Stomach (tissue), 9 donors: ENCODE data around the gene PPP1R16B. TPM values are rescaled to one million over a fixed set of nuclear protein-coding genes. Genes with fewer than 3 reads are reported as not detected.

Experiments used
- DNase-seq, 2 donors: peaks; one replicate each; pipeline versions ENCODE4 v3.0.0 to v3.0.0-alpha.2; 2013 to 2019
- H3K27ac ChIP-seq, 5 donors: fragments of 200-600 bp in 4 of 5; sonication (generic) in 4 of 5; one replicate each; pipeline ENCODE4 v1.5.1; 2013 to 2019; ENCODE audit warnings: mild to moderate bottlenecking in 1 of 5, moderate library complexity in 1 of 5
- H3K27me3 ChIP-seq, 3 donors: fragments of 200-600 bp; sonication (generic); one replicate each; pipeline ENCODE4 v1.5.1; 2017 to 2019; ENCODE audit warnings: mixed run types in 1 of 3
- H3K36me3 ChIP-seq, 4 donors: fragments of 200-600 bp; sonication (generic); 1 replicate in 3 of 4; 2 replicates in 1 of 4; pipeline ENCODE4 v1.5.1; 2016 to 2019
- H3K4me1 ChIP-seq, 4 donors: fragments of 200-600 bp; sonication (generic); one replicate each; pipeline ENCODE4 v1.5.1; 2016 to 2019
- H3K4me3 ChIP-seq, 4 donors: fragments of 200-600 bp; sonication (generic) in 3 of 4; one replicate each; pipeline ENCODE4 v1.5.1; 2016 to 2019; ENCODE audit warnings: mild to moderate bottlenecking in 1 of 4
- H3K9me3 ChIP-seq, 4 donors: fragments of 200-600 bp; sonication (generic); one replicate each; pipeline ENCODE4 v1.5.1; 2016 to 2019
- CTCF ChIP-seq, 7 experiments: fragments of 450-650 bp in 4 of 7; fragments of 200-600 bp in 3 of 7; sonication (generic) in 3 of 7; IDR thresholded peaks; one replicate each; pipeline ENCODE4 v1.5.1; 2016 to 2019; ENCODE audit warnings: antibody characterized with exemption in 7 of 7, control low read depth in 2 of 7, mild to moderate bottlenecking in 1 of 7
- EP300 ChIP-seq: sonication (generic); formaldehyde crosslinking; IDR thresholded peaks from one replicate; pipeline ENCODE4 v1.6.1; 2017; ENCODE audit warnings: antibody characterized with exemption
- POLR2A ChIP-seq, 4 donors: fragments of 450-650 bp; IDR thresholded peaks; one replicate each; pipeline ENCODE4 v1.6.1; 2016; ENCODE audit warnings: antibody characterized with exemption in 4 of 4, control low read depth in 2 of 4, mild to moderate bottlenecking in 1 of 4, moderate library complexity in 1 of 4
- POLR2AphosphoS5 ChIP-seq, 3 donors: sonication (generic); formaldehyde crosslinking; IDR thresholded peaks; one replicate each; pipeline ENCODE4 v1.6.1; 2016; ENCODE audit warnings: antibody characterized with exemption in 3 of 3
- WGBS, 5 donors: extraction: QIAGEN DNeasy Blood & Tissue Kit in 3 of 5; methylation state at CpG; one replicate each; pipeline versions ENCODE4 v1.1.5 to v1.1.7; 2013 to 2018; 5-methylcytosine and 5-hydroxymethylcytosine counted together
- intact Hi-C: fragments of 100-400 bp; cut with DNase I; formaldehyde crosslinking; loops from one replicate; pipeline ENCODE4 v1.15.1; 2023; ENCODE audit warnings: low total_unique reads
- polyA plus RNA-seq, 3 donors: library from polyadenylated mRNA; stranded (reverse); fragments of 200-250 nt; gene quantifications; one replicate each; pipeline ENCODE4 v1.2.3, GENCODE V29; 2013
- total RNA-seq, 5 donors: library from RNA; depleted of rRNA; stranded (reverse); fragments of >200 nt; gene quantifications; one replicate each; pipeline versions ENCODE4 v1.1.0 to v1.2.3, GENCODE V29; 2014 to 2016
- donor health status: healthy with polysubstance abuse.
- donor health status: Bipolar disorder and iron deficiency.
- donor health status: healthy.

Gene PPP1R16B
- total and polyA plus RNA-seq, 8 donors: 1.2 to 18.7 (median 6.2) TPM

- Histone ChIP-seq H3K4me3 (no peak overlapping the region), H3K9me3 (no peaks in the 10 kb centered on the region), H3K4me1 (peaks cover 0 to 9% (median 0%) of the 10 kb centered on the region in 4 donors), H3K27ac (no peak overlapping the region), H3K27me3 (no peaks in the 10 kb centered on the region), H3K36me3 (peaks cover 0 to 10% (median under 1%) of the 10 kb centered on the region in 4 donors)
- intact Hi-C loops: no loop called here
- no peak for DNase-seq
- 83 to 94% (median 91%) methylated on average over 7 of the region's 7 CpGs for WGBS, 5 donors
- TF ChIP-seq CTCF (IDR thresholded peaks at IDR 0.05) (no peak), POLR2A (IDR thresholded peaks at IDR 0.05) (no peak), EP300 (no peak), POLR2AphosphoS5 (IDR thresholded peaks at IDR 0.05) (no peak)
Measured at GRCh38 chr20:38937978-38938473, 132.5 kb downstream of the PPP1R16B start.

- Histone ChIP-seq H3K4me3 (no peak overlapping the region), H3K27me3 (no peaks in the 10 kb centered on the region), H3K9me3 (no peaks in the 10 kb centered on the region), H3K4me1 (peaks cover 0 to 9% (median 0%) of the 10 kb centered on the region in 4 donors), H3K27ac (no peak overlapping the region), H3K36me3 (peaks cover 0 to 23% (median 2%) of the 10 kb centered on the region in 4 donors)
- 86 to 98% (median 91%) methylated on average over 2 of the region's 2 CpGs for WGBS, 5 donors
- intact Hi-C loops: no loop called here
- DNase-seq: no peak
- TF ChIP-seq POLR2AphosphoS5 (IDR thresholded peaks at IDR 0.05) (no peak), POLR2A (IDR thresholded peaks at IDR 0.05) (no peak), EP300 (no peak), CTCF (IDR thresholded peaks at IDR 0.05) (no peak)
Measured at GRCh38 chr20:38939686-38940085, 134.2 kb downstream of the PPP1R16B start.

- Histone ChIP-seq H3K4me3 (no peak overlapping the region), H3K36me3 (peaks cover 0 to 27% (median 2%) of the 10 kb centered on the region in 4 donors), H3K27ac (no peak overlapping the region), H3K27me3 (no peaks in the 10 kb centered on the region), H3K9me3 (no peaks in the 10 kb centered on the region), H3K4me1 (peaks cover 0 to 9% (median 0%) of the 10 kb centered on the region in 4 donors)
- intact Hi-C loops: no loop called here
- WGBS, 5 donors: 94 to 100% (median 98%) methylated on average over 5 of the region's 5 CpGs
- TF ChIP-seq POLR2A (IDR thresholded peaks at IDR 0.05) (no peak), CTCF (IDR thresholded peaks at IDR 0.05) (no peak), POLR2AphosphoS5 (IDR thresholded peaks at IDR 0.05) (no peak), EP300 (no peak)
- DNase-seq: no peak
Measured at GRCh38 chr20:38940644-38941043, 135.1 kb downstream of the PPP1R16B start.

GRCh38 chr20:38941726-38942389, 136.4 kb downstream of the PPP1R16B start:
- TF ChIP-seq POLR2A (IDR thresholded peaks at IDR 0.05) (no peak), POLR2AphosphoS5 (IDR thresholded peaks at IDR 0.05) (no peak), CTCF (IDR thresholded peaks at IDR 0.05) (no peak)
- 86 to 92% (median 90%) methylated on average over 5 of the region's 5 CpGs for WGBS, 5 donors
- intact Hi-C loops: no loop called here
- no peaks in the 10 kb centered on the region for H3K9me3 ChIP-seq
- no peak overlapping the region for H3K4me3 ChIP-seq
- H3K27me3 ChIP-seq: no peaks in the 10 kb centered on the region
- no peak overlapping the region for H3K27ac ChIP-seq
- H3K36me3 ChIP-seq: peaks cover 0 to 29% (median 2%) of the 10 kb centered on the region in 4 donors
- DNase-seq: no peak
- H3K4me1 ChIP-seq: peaks cover 0 to 9% (median 0%) of the 10 kb centered on the region in 4 donors
